B cell (primary cell): ENCODE results near the gene GPR27.

ENCODE experiments used
- CTCF ChIP-seq: fragments of 200-600 bp; IDR thresholded peaks from one replicate; pipeline ENCODE4 v1.8.0; 2022; ENCODE audit warnings: antibody characterized with exemption, mild to moderate bottlenecking
- EZH2 ChIP-seq: IDR thresholded peaks from 2 replicates; pipeline ENCODE4 v1.6.1; 2012; ENCODE audit warnings: borderline replicate concordance, low read depth, mild to moderate bottlenecking, moderate library complexity, low read length; ENCODE audit not compliant: insufficient read depth, poor library complexity, severe bottlenecking

DNA sequence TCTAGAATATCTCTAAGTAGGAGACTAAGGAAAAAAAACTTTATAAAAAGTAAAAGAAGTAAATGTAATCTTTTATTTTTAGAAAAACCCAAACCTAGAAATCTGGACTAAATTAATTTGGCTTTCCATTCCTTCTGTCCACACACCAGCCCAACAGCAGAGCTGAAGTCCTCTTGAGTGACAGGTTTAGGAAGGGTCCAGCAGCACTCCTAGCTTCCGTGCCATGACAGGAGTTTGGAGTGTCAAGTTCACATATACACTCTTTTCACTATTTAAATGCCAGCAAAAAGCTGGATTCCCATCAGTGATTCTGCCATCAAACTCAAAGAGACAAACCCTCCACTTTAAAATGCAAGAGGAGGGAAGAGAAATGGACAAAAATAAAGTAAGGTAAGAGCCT, 18.2 kb downstream of the GPR27 start:
- TF ChIP-seq CTCF (no peak), EZH2 (no peak)
